SK-N-SH treated with all-trans-retinoic acid at 6 μM for 48 hours (cell line): ENCODE measurements around the gene QPCTL.

Experiments used
- ATAC-seq: fragments of 200-7000 bp; cut with Tn5 transposase; 3 replicates; pipeline ENCODE4 v1.9.1; 2020; ENCODE audit warnings: mild to moderate bottlenecking, moderate library complexity
- ARNTL ChIP-seq: fragments of 450-650 bp; formaldehyde crosslinking; IDR thresholded peaks from 2 replicates; pipeline ENCODE4 v1.5.0; 2020; ENCODE audit warnings: low read depth, mild to moderate bottlenecking, moderate library complexity, borderline replicate concordance
- BACH2 ChIP-seq: fragments of 250-450 bp; sonication (Bioruptor Pico); IDR thresholded peaks from 2 replicates; pipeline ENCODE4 v1.9.0; 2021; ENCODE audit warnings: mild to moderate bottlenecking, borderline replicate concordance
- CSDC2 ChIP-seq: fragments of 250-450 bp; sonication (Bioruptor Pico); IDR thresholded peaks from 2 replicates; pipeline ENCODE4 v1.5.0; 2020; ENCODE audit warnings: mild to moderate bottlenecking, moderate library complexity
- CSRNP3 ChIP-seq: fragments of 250-450 bp; sonication (Bioruptor Pico); IDR thresholded peaks from 2 replicates; pipeline ENCODE4 v1.5.1; 2021; ENCODE audit warnings: mild to moderate bottlenecking, moderate library complexity
- ESRRG ChIP-seq: fragments of 250-450 bp; sonication (Bioruptor Pico); IDR thresholded peaks from 2 replicates; pipeline ENCODE4 v1.6.1; 2021; ENCODE audit warnings: mild to moderate bottlenecking
- GLIS3 ChIP-seq: fragments of 250-450 bp; sonication (Bioruptor Pico); IDR thresholded peaks from 2 replicates; pipeline ENCODE4 v1.5.0; 2020; ENCODE audit warnings: mild to moderate bottlenecking, moderate library complexity
- ISL1 ChIP-seq: fragments of 250-450 bp; sonication (Bioruptor Pico); IDR thresholded peaks from 2 replicates; pipeline ENCODE4 v2.1.2; 2022; ENCODE audit warnings: mild to moderate bottlenecking, moderate library complexity
- OSR1 ChIP-seq: fragments of 250-450 bp; sonication (Bioruptor Pico); IDR thresholded peaks from 2 replicates; pipeline ENCODE4 v1.8.0; 2022; ENCODE audit warnings: moderate library complexity, mild to moderate bottlenecking, inconsistent platforms
- PATZ1 ChIP-seq: fragments of 250-450 bp; sonication (Bioruptor Pico); IDR thresholded peaks from 2 replicates; pipeline ENCODE4 v1.8.0; 2020; ENCODE audit warnings: mild to moderate bottlenecking, moderate library complexity, borderline replicate concordance
- SNAI2 ChIP-seq: fragments of 250-450 bp; sonication (Bioruptor Pico); IDR thresholded peaks from 2 replicates; pipeline ENCODE4 v1.5.0; 2020; ENCODE audit warnings: mild to moderate bottlenecking, moderate library complexity
- TCF4 ChIP-seq: fragments of 250-450 bp; sonication (Bioruptor Pico); IDR thresholded peaks from 2 replicates; pipeline ENCODE4 v1.8.0; 2021; ENCODE audit warnings: mild to moderate bottlenecking, moderate library complexity, borderline replicate concordance
- TOX ChIP-seq: fragments of 250-450 bp; sonication (Bioruptor Pico); IDR thresholded peaks from 2 replicates; pipeline ENCODE4 v1.8.0; 2021; ENCODE audit warnings: mild to moderate bottlenecking, moderate library complexity, borderline replicate concordance
- ZC3H10 ChIP-seq: fragments of 250-450 bp; sonication (Bioruptor Pico); IDR thresholded peaks from 2 replicates; pipeline ENCODE4 v1.5.1; 2021; ENCODE audit warnings: mild to moderate bottlenecking, moderate library complexity
- ZFP30 ChIP-seq: fragments of 450-650 bp; formaldehyde crosslinking; IDR thresholded peaks from 2 replicates; pipeline ENCODE4 v1.5.0; 2022; ENCODE audit warnings: mild to moderate bottlenecking, moderate library complexity
- ZNF565 ChIP-seq: fragments of 450-650 bp; formaldehyde crosslinking; conservative IDR thresholded peaks from 2 replicates; pipeline ENCODE4 v1.5.0; 2020; ENCODE audit warnings: low read depth, mild to moderate bottlenecking, moderate library complexity
- ZNF8 ChIP-seq: fragments of 450-650 bp; formaldehyde crosslinking; IDR thresholded peaks from 2 replicates; pipeline ENCODE4 v1.5.0; 2020; ENCODE audit warnings: mild to moderate bottlenecking, moderate library complexity
- TF ChIP-seq, protein P1 (sequence below): fragments of 250-450 bp; sonication (Bioruptor Pico); IDR thresholded peaks from 2 replicates; pipeline ENCODE4 v1.8.0; 2021; ENCODE audit warnings: low read depth, mild to moderate bottlenecking, moderate library complexity, borderline replicate concordance
- TF ChIP-seq, protein P2 (sequence below): fragments of 250-450 bp; sonication (Bioruptor Pico); IDR thresholded peaks from 2 replicates; pipeline ENCODE4 v1.5.0; 2020; ENCODE audit warnings: mild to moderate bottlenecking, moderate library complexity

Gene QPCTL

DNA sequence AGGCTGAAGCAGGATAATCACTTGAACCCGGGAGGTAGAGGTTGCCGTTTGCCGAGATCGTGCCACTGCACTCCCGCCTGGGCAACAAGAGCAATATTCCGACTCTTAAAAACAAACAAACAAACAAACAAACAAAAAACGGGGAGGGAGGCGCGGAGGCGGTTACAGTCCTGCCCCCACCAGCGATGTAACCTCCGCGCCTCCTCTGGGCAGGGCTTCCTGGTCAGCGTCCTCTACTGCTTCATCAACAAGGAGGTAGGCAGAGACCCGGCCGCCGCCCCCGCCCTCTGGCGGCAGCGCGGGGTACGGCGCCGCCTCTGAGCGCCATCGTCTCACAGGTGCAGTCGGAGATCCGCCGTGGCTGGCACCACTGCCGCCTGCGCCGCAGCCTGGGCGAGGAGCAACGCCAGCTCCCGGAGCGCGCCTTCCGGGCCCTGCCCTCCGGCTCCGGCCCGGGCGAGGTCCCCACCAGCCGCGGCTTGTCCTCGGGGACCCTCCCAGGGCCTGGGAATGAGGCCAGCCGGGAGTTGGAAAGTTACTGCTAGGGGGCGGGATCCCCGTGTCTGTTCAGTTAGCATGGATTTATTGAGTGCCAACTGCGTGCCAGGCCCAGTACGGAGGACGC is 11.0 kb upstream of the QPCTL start:
- ATAC-seq = peak; percentile 88
- TF ChIP-seq PATZ1 (CRISPR knock-in tag) = peak; percentile 77; the same call in 1 of the 2 replicates
- no peak for TF ChIP-seq ZC3H10 (CRISPR knock-in tag)
- no peak for TF ChIP-seq TOX (CRISPR knock-in tag)
- TF ChIP-seq ZFP30 (CRISPR knock-in tag) = no peak
- TF ChIP-seq ARNTL (CRISPR knock-in tag) = no peak
- TF ChIP-seq, protein P1, sequence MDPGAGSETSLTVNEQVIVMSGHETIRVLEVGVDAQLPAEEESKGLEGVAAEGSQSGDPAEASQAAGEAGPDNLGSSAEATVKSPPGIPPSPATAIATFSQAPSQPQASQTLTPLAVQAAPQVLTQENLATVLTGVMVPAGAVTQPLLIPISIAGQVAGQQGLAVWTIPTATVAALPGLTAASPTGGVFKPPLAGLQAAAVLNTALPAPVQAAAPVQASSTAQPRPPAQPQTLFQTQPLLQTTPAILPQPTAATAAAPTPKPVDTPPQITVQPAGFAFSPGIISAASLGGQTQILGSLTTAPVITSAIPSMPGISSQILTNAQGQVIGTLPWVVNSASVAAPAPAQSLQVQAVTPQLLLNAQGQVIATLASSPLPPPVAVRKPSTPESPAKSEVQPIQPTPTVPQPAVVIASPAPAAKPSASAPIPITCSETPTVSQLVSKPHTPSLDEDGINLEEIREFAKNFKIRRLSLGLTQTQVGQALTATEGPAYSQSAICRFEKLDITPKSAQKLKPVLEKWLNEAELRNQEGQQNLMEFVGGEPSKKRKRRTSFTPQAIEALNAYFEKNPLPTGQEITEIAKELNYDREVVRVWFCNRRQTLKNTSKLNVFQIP (CRISPR knock-in tag) = no peak
- TF ChIP-seq, all 23 proteins: peak for 1

DNA sequence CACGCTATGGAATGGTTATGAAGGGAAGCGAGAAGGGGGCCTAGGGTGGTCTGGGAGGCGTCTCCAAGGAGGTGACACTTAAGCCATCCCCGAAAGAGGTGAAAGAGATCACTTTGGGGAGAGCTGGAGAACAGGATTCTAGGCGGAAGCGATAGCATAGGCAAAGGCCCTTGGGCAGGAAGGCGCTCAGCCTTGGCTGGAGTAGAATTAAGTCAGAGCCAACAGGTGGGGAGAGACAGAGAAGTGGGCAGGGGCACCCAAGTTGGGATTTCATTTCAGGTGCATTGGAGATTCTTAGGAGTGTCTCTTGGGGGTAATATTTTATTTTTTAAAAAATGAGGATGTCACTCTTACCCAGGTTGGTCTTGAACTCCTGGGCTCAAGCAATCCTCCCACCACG is 10.3 kb upstream of the QPCTL start:
- no peak for TF ChIP-seq ZNF565 (CRISPR knock-in tag)
- no peak for TF ChIP-seq SNAI2 (CRISPR knock-in tag)
- TF ChIP-seq CSDC2 (CRISPR knock-in tag) = no peak
- TF ChIP-seq, protein P2, sequence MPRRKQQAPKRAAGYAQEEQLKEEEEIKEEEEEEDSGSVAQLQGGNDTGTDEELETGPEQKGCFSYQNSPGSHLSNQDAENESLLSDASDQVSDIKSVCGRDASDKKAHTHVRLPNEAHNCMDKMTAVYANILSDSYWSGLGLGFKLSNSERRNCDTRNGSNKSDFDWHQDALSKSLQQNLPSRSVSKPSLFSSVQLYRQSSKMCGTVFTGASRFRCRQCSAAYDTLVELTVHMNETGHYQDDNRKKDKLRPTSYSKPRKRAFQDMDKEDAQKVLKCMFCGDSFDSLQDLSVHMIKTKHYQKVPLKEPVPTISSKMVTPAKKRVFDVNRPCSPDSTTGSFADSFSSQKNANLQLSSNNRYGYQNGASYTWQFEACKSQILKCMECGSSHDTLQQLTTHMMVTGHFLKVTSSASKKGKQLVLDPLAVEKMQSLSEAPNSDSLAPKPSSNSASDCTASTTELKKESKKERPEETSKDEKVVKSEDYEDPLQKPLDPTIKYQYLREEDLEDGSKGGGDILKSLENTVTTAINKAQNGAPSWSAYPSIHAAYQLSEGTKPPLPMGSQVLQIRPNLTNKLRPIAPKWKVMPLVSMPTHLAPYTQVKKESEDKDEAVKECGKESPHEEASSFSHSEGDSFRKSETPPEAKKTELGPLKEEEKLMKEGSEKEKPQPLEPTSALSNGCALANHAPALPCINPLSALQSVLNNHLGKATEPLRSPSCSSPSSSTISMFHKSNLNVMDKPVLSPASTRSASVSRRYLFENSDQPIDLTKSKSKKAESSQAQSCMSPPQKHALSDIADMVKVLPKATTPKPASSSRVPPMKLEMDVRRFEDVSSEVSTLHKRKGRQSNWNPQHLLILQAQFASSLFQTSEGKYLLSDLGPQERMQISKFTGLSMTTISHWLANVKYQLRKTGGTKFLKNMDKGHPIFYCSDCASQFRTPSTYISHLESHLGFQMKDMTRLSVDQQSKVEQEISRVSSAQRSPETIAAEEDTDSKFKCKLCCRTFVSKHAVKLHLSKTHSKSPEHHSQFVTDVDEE (CRISPR knock-in tag) = no peak
- TF ChIP-seq ARNTL (CRISPR knock-in tag) = no peak
- no peak for TF ChIP-seq ZNF8
- no peak for TF ChIP-seq CSRNP3 (CRISPR knock-in tag)
- TF ChIP-seq OSR1 (CRISPR knock-in tag) = no peak
- no peak for TF ChIP-seq BACH2 (CRISPR knock-in tag)
- TF ChIP-seq ISL1 (CRISPR knock-in tag) = no peak
- TF ChIP-seq ESRRG = no peak
- TF ChIP-seq ZC3H10 (CRISPR knock-in tag) = no peak
- no peak for TF ChIP-seq TCF4 (CRISPR knock-in tag)
- TF ChIP-seq, protein P1 (CRISPR knock-in tag) = no peak
- TF ChIP-seq GLIS3 (CRISPR knock-in tag) = no peak
- TF ChIP-seq PATZ1 (CRISPR knock-in tag) = no peak
- ATAC-seq = no peak
